HG03039 (cell line): ENCODE results near the gene IL2RG.

Source experiments
- ATAC-seq: cut with Tn5 transposase; IDR thresholded peaks from one replicate; pipeline ENCODE4 v1.9.1; 2021; ENCODE audit warnings: mild to moderate bottlenecking, moderate library complexity; ENCODE audit not compliant: unreplicated experiment

Gene IL2RG

DNA sequence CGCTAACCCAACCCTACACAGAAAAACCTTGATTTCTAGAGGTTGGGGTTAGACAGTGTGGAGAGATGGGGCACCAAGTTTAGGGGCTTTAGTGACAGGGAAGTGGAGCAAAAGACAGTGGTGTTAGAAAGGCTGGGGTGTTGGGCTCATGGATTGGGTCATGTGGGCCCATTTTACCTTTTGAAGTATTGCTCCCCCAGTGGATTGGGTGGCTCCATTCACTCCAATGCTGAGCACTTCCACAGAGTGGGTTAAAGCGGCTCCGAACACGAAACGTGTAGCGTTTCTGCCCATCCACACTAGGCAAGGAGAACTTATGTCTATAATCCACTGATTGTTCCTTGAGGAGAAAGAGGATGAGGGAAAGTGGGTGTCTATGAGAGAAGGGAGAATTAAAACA is 2.3 kb downstream of the IL2RG start:
- no peak for ATAC-seq

DNA sequence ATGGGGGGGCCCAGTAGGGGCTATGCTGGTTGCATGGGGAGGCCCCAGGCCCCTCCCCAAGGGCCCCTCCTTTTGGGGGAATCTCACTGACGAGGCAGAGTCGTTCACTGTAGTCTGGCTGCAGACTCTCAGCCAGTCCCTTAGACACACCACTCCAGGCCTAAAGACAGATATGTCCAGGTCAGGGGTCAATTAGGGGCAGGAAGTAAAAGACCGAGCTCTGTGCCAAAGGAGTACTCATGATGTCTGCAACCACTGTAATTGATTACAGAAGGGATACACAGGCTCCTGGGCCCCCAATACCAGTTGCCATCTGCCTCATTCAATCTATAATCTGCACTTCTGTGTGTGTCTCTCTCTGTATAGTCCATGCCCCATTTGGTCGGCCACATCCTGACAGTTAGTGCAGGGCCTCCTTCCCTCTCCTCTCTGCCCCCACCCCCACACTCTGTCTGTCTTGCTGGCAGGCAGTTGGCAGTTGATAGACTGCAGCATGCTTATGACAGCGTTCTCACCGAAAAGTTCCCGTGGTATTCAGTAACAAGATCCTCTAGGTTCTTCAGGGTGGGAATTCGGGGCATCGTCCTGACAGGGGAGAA is 3.5 kb downstream of the IL2RG start:
- ATAC-seq = no peak

DNA sequence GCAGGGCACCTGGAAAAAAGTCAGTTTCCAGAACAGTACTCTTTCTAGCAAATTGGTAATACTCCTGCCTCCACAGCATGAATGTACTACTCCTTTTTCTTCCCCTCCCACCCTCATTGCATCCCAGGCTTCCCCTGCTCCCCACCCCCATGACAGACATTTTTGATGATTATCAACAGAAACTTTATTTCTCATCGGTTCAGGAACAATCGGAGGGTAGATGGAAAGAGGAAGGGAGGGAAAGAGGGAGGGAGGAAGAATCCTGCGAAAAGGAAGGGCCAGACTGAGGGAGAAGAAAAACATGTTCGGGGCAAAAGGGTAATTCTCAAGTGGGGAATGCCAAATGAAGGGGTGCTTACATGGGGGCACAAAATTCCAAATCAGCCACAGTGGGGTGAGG is 4.1 kb downstream of the IL2RG start:
- no peak for ATAC-seq

DNA sequence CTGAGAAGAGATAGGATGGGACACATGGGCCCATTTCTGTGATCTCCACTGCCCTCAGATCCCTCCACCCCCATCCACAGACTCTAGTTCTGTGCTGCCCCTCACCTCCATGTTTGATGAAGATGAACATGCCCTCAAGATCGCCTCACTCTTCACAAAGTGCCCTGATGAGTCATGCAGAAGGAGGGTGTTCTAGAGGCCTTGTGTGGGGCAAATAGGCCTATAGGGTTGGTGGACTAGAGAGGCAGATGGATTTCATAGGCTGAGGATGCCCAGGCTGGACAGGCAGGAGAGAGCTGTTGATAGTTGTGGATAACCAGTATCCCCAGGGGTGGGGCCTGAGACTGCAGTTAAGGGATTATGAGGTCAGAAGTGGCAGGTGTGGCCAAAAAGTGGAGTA is 5.0 kb downstream of the IL2RG start, which contains the start of gene CXorf65:
Gene CXorf65 (minus strand): TSS at position 314 of the 400 bp plus-strand sequence. CDS start 184 bp downstream, at position 130.
- ATAC-seq = no peak

DNA sequence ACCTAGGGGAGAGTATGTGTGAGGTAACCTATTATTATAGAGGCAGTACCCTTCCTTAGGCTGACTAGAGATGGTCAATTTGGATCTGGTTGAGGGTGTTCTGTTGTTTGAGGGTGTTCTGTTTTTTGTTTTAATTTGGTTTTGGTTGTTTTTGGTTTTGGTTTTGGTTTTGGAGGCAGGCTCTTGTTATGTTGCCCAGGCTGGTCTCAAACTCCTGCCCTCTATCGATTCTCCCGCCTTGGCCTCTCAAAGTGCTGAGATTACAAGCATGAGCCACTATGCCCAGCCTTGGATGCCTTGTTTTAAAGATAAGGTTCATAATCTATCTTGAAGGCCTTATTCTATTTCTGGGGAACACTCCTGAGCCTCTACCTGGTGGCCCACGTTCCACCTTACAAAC is 5.7 kb downstream of the IL2RG start:
- ATAC-seq = no peak

DNA sequence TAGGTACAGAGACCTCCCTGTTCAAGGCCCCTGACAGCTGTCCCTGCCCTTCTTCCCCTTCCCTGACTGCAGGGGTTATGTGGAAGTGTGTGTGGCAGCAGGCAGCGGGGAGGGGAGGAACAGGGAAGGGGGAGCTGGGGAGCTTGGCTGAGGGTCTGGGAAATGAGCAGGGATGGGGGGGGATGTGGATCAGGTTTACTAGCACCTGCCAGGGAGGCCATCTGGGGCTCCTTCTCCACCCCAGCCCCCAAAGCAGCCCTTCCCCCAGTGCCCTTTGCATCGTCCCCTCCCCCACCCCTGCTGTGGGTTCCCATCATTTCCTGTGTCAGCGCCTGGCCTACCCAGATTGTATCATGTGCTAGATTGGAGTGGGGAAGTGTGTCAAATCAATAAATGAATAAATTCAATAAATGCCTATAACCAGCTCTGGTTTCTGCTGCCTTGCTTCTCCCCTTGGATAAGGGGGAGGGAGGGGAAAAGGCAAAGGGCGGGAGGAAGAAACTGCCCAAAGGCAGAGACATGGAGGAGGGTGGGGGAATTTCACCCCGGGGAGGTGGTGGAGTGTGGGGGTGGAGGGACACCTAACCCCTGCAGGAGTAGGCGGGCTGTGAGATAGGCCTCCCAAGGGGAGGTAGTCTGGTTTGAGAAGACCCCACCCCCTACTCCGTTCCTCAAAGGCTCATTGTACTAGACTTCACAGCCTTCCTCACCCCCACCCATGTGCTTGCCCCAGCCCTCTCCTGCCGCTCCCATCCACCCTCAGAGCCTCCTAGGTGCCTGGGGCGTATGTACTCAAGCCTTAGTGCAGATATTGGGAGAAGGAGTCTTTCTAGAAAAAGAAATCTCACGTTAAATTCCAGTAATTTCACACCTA is 8.0 kb downstream of the IL2RG start:
- ATAC-seq = no peak

DNA sequence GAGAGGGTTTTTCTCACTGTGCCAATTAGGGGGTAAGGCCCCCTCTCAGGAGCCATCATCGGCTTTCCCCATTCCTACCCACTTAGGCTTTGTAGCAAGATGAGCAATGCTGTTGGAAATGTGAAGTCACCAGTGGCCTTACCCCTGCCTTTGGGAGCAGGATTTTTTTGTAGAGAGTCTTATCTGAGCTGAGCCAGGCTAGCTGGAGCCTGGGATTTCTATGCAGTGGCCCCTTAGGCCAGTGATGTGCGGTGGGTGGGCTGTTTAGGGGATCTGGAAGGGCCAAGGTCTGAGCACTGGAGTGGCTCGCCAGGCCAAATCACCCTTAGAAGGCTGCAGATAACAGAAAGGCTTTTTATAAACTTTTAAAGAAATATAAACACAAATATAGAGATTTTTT is 9.1 kb downstream of the IL2RG start:
- no peak for ATAC-seq

GRCh38 chrX:71100581-71101505 is 10.5 kb downstream of the IL2RG start:
- no peak for ATAC-seq

- ATAC-seq = no peak
Measured at GRCh38 chrX:71099736-71100135, 11.6 kb downstream of the IL2RG start.

DNA sequence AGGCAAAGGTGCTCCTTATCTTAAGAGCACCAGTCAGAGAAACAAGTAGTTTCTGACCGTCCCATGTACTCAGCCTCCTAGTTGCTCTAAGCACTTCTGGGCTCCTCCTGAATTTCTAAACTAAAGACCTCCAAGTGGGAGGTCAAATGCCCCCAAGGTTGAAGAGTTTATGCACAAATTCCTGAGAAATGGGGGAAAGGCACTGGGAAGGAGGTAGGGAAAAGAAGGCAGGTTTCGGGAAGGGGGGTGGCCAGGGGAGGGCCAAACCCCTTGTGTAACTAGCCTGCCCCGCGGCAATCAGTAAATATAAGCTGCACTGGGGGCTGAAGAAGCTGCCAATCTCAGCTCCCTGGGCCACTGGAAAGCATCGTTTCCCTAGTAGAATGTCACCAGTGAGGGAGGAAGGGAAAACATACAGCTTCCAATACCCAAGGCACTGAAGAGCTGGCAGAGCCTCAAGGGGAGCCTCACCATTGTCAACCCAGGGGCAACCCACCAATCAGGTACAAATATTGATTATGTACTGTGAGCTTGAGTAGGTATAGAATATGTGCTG is 12.3 kb downstream of the IL2RG start:
- no peak for ATAC-seq

DNA sequence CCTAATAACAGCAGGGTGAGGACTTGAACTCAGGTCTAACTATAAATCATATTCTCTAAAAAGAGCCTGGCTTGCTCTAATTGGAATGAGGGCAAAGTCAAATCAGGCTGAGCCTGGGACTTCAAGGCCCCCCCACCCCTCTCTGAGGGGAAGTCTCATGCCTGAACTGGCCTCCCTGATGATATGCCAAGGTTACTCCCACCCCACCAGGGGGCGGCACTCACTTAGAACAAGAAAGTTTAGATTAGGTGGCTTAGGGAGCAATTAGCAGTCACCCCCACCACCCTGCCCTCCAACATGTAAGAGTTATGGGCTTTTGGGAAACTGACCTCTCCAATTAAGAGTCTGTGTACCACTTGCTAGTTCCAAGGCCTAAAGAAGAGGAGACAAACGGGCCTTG is 13.1 kb downstream of the IL2RG start:
- no peak for ATAC-seq

GRCh38 chrX:71096760-71097032 is 14.7 kb downstream of the IL2RG start:
- ATAC-seq = no peak

GRCh38 chrX:71095981-71096759 is 15.2 kb downstream of the IL2RG start:
- ATAC-seq = no peak

DNA sequence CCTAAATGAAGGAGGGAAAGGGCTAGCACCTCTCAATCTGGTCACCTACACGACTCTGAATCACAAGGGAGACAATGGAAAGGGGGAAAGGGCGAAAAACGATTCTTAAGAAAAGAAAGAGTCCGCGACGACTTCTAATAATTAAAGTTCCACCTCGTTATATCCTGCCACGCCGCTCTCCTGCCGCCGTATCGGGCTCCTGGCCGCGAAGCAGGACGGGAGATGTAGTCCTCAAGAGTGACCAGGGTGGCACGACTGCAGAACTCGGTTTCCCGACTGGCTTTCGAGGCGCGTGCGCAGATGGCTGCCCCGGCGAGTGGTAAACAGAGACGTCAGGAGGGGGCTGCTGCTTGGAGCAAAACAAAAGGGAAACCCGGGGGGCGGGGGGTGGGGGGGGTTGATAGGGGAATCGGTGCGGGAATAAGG is 15.8 kb downstream of the IL2RG start, which contains the start of gene FOXO4:
Gene FOXO4 (plus strand): TSS at position 297 of the 426 bp plus-strand sequence. CDS start 678 bp downstream, outside the sequence.
- peak; percentile 77 for ATAC-seq

DNA sequence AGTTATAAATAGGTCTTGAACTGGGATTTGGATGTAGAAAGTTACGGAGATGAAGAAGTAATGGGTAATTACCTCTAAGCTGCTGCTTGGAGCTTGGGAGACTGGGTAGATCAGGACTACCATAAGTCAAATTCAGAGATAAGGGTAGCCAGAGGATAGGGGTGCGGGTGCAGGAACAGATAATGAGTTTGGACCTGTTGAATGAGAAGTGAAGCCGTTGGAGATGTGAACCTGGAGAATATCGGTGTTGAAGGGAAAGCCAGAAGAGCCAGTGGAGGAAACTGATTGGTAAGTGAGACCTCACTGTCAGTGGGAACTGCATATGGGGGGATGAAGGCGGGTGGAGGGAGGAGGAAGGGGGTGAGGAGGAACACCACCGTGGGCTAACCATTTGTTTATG is 16.3 kb downstream of the IL2RG start:
- ATAC-seq = no peak

DNA sequence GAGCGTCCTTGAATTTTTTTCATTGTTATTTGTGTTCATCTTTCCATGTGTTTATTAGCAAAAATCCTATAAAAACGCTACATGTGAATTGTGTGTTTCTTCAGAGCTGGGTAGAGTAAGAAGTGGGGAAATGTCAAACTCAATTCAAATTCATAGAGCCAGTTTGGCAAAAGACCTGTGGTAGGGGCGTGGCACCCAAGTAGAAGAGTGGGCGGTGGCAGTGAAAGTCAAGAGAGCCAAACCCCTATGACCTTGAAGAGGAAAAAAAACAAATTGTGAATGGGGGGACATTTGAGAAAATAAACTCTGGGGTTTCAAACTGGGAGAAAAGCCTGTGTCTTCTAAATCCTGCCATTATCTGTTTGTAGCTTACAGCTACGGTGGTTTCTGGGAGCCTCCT is 20.1 kb downstream of the IL2RG start:
- ATAC-seq = no peak

DNA sequence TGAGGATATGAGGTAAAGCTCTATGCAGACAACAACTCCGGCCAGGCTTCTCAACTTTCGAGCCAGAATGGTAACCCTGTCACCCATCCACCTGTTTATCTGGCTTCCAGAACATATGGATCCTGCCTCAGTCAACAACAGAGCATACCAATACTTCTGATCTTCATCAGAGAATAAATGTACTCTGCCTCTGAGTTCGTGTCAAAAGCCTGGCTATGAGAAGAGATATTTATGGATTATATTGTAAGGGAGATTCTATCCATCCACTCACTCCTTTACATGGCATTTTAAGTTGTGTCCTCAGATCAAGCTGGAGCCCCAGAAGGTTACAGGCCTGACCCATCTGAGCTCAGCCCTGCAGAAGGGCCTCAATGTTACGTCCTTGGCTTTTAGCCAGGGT is 25.5 kb downstream of the IL2RG start:
- no peak for ATAC-seq

DNA sequence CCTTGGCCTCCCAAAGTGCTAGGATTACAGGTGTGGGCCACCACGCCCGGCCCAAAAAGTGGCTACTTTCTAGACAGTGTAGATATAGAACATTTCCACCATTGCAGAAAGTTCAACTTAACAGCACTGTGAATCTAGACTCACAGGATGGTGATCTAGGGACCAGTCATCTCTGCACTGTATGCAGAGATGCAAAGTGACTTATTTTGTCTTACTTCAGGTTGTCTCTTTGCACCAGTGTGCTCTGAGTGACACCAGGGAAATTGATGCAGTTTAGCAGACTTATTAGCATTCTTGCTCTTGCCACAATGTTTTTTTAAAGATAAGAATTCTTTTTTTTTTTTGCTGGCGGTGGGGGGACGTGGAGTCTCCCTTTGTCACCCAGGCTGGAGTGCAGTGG is 28.6 kb downstream of the IL2RG start:
- no peak for ATAC-seq

DNA sequence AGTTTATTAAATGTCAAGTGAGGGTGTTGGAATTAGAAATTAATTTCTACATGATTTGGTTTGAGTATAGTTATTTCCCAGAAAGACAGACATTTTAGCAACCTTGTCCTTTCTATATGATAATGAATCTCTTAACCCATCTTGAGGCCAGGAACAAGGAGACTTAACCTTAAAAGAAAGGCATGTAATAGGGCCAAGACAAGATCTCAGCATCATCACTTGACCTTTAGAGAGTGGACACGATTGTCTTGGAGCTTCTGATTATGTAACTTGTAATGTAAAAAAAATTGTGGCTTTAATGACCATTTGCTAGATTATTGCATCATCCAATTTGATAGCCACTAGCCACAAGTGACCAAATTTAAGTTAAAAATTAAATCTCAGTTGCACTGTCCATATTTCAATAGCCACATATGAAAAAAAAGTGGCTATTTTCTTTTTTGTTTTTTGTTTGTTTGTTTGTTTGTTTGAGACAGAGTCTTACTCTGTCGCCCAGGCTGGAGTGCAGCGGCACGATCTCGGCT is 29.2 kb downstream of the IL2RG start:
- no peak for ATAC-seq
